Psoas muscle (tissue), 8 donors: Measurements from ENCODE around the gene MIS18A. TPM values are rescaled to one million over a fixed set of nuclear protein-coding genes. Genes with fewer than 3 reads are reported as not detected.
"Not testable (repeated sequence)": the region's sequence is repeated elsewhere in the genome, so short reads cannot be mapped to it uniquely, and the experiment has no call there.

Experiments used
- ATAC-seq, 4 donors: fragments of 200-7000 bp; cut with Tn5 transposase; one replicate each; pipeline ENCODE4 v1.9.1; 2020; ENCODE audit warnings: moderate library complexity in 3 of 4, mild to moderate bottlenecking in 2 of 4
- DNase-seq, 2 donors: peaks; one replicate each; pipeline ENCODE4 v3.0.0-alpha.2; 2020
- H3K27ac ChIP-seq: fragments of 200-600 bp; one replicate; pipeline ENCODE4 v1.8.0; 2022
- H3K27me3 ChIP-seq, 3 donors: fragments of 200-600 bp in 1 of 3; one replicate each; pipeline versions ENCODE4 v1.6.1 to v1.8.0; 2013 to 2022; ENCODE audit warnings: low read length in 2 of 3, mild to moderate bottlenecking in 2 of 3, moderate library complexity in 1 of 3; ENCODE audit not compliant: insufficient read depth in 3 of 3
- H3K36me3 ChIP-seq, 2 donors: fragments of 200-600 bp in 1 of 2; one replicate each; pipeline versions ENCODE4 v1.6.1 to v1.8.0; 2013 to 2022; ENCODE audit warnings: low read depth in 1 of 2, mild to moderate bottlenecking in 1 of 2, moderate library complexity in 1 of 2; ENCODE audit not compliant: insufficient read depth in 1 of 2
- H3K4me1 ChIP-seq: fragments of 200-600 bp; one replicate; pipeline ENCODE4 v1.8.0; 2022
- H3K4me3 ChIP-seq: fragments of 200-600 bp; one replicate; pipeline ENCODE4 v1.8.0; 2022; ENCODE audit warnings: mild to moderate bottlenecking
- H3K9me3 ChIP-seq: fragments of 200-600 bp; one replicate; pipeline ENCODE4 v1.8.0; 2022
- CTCF ChIP-seq: fragments of 200-600 bp; IDR thresholded peaks from one replicate; pipeline ENCODE4 v1.8.0; 2022; ENCODE audit warnings: antibody characterized with exemption
- WGBS, 3 donors: extraction: QIAGEN DNeasy Blood & Tissue Kit; methylation state at CpG; one replicate each; pipeline versions ENCODE4 v1.1.6 to v1.1.7; 2013; 5-methylcytosine and 5-hydroxymethylcytosine counted together
- intact Hi-C, 2 donors: fragments of 100-400 bp; cut with DNase I; formaldehyde crosslinking; loops; one replicate each; pipeline versions ENCODE4 v1.11.0 to v1.14.2; 2022
- polyA plus RNA-seq, 3 donors: library from polyadenylated mRNA; stranded (reverse); fragments of 200-250 nt; gene quantifications; one replicate each; pipeline ENCODE4 v1.2.3, GENCODE V29; 2013
- total RNA-seq, 4 donors: library from RNA; stranded (reverse); fragmentation: NEBNext Ultra II Directional in 2 of 4; extraction: Animal tissue kit (Norgen Biotek cat#: 25700) in 2 of 4; gene quantifications; one replicate each; pipeline versions ENCODE4 v1.2.1 to v1.2.4, GENCODE V29; 2021 to 2023
- donor health status: healthy with polysubstance abuse.
- donor health status: DM: no; HTN: no; CAD: no; lungs with moderate emphysema.
- donor health status: Bipolar disorder and iron deficiency.
- donor health status: healthy.
- donor health status: DM: yes; HTN: yes; CAD: no.
- donor health status: DM: no; HTN: no; CAD: no.
- donor health status: DM: no; HTN: no; CAD: no.
- donor health status: DM: yes; HTN: yes; CAD: no.

Gene MIS18A
- total and polyA plus RNA-seq, 7 donors, result 0.92 to 4.7 (median 1.4) TPM

- no peaks in the 10 kb centered on the region for H3K9me3 ChIP-seq
- no peaks in the 10 kb centered on the region for H3K27me3 ChIP-seq
- DNase-seq, result no peak
- H3K27ac ChIP-seq, result peak overlapping the region; percentile 57
- H3K4me1 ChIP-seq, result peaks cover 9% of the 10 kb centered on the region
- peaks cover 0 to 6% of the 10 kb centered on the region in 2 donors for H3K36me3 ChIP-seq
- no peak for TF ChIP-seq CTCF
- H3K4me3 ChIP-seq, result peak overlapping the region; percentile 80
- WGBS, 3 donors, result 5 to 8% (median 7%) methylated on average over 10 of the region's 10 CpGs
- ATAC-seq, result no peak
- intact Hi-C loops, result no loop called here
Measured at GRCh38 chr21:32279377-32279680, 480 bp upstream of the MIS18A start.

- H3K9me3 ChIP-seq, result no peaks in the 10 kb centered on the region
- peaks cover 0 to 5% of the 10 kb centered on the region in 2 donors for H3K36me3 ChIP-seq
- WGBS, 3 donors, result 1 to 2% (median 1%) methylated on average over 9 of the region's 9 CpGs
- H3K4me1 ChIP-seq, result peaks cover 9% of the 10 kb centered on the region
- DNase-seq (no peak), ATAC-seq (no peak)
- H3K4me3 ChIP-seq, result peak overlapping the region; percentile 80
- no peak for TF ChIP-seq CTCF
- no peak overlapping the region for H3K27ac ChIP-seq
- H3K27me3 ChIP-seq, result no peaks in the 10 kb centered on the region
- intact Hi-C loops, result no loop called here
Measured at GRCh38 chr21:32278103-32278502, 746 bp downstream of the MIS18A start.

GRCh38 chr21:32276671-32277070 is 2.2 kb downstream of the MIS18A start:
- H3K36me3 ChIP-seq, result peaks cover 0 to 15% of the 10 kb centered on the region in 2 donors
- no peaks in the 10 kb centered on the region for H3K9me3 ChIP-seq
- peaks cover 9% of the 10 kb centered on the region for H3K4me1 ChIP-seq
- H3K27ac ChIP-seq, result no peak overlapping the region
- DNase-seq (no peak), ATAC-seq (no peak)
- no peak for TF ChIP-seq CTCF
- 91 to 96% (median 95%) methylated on average over 4 of the region's 4 CpGs for WGBS, 3 donors
- no peaks in the 10 kb centered on the region for H3K27me3 ChIP-seq
- H3K4me3 ChIP-seq, result no peak overlapping the region
- intact Hi-C loops, result no loop called here

- H3K9me3 ChIP-seq, result no peaks in the 10 kb centered on the region
- H3K27ac ChIP-seq, result no peak overlapping the region
- H3K27me3 ChIP-seq, result no peaks in the 10 kb centered on the region
- no peak for DNase-seq
- ATAC-seq, result no peak
- intact Hi-C loops, result no loop called here
- WGBS, 3 donors, result 86 to 91% (median 90%) methylated on average over 4 of the region's 4 CpGs
- no peak overlapping the region for H3K4me3 ChIP-seq
- H3K4me1 ChIP-seq, result no peaks in the 10 kb centered on the region
- peaks cover 0 to 46% of the 10 kb centered on the region in 2 donors for H3K36me3 ChIP-seq
- TF ChIP-seq CTCF, result no peak
Measured at GRCh38 chr21:32270748-32271147, 8.1 kb downstream of the MIS18A start.

- H3K27me3 ChIP-seq, H3K4me1 ChIP-seq, H3K27ac ChIP-seq, intact Hi-C loops, H3K9me3 ChIP-seq, ATAC-seq, DNase-seq, H3K4me3 ChIP-seq: not testable (repeated sequence)
- WGBS, 3 donors, result 89 to 100% (median 92%) methylated on average over 8 to 23 of the region's 23 CpGs
- peaks cover 0 to 31% of the 10 kb centered on the region in 2 donors for H3K36me3 ChIP-seq
Measured at GRCh38 chr21:32265321-32265720, 13.5 kb downstream of the MIS18A start.
